LNCaP clone FGC (cell line): ENCODE data around the gene FAM177A1.
"Not testable (repeated sequence)": the region's sequence is repeated elsewhere in the genome, so short reads cannot be mapped to it uniquely, and the experiment has no call there.

Experiments
- DNase-seq: peaks from one replicate; pipeline ENCODE4 v3.0.0-alpha.2; 2011; ENCODE audit warnings: low read depth
- H3K4me3 ChIP-seq: 2 replicates; pipeline ENCODE4 v1.5.1; 2011; ENCODE audit warnings: mild to moderate bottlenecking, low read depth, low read length, control low read depth
- CTCF ChIP-seq: IDR thresholded peaks from 2 replicates; pipeline ENCODE4 v1.5.1; 2012; ENCODE audit warnings: mild to moderate bottlenecking; ENCODE audit not compliant: control insufficient read depth, insufficient read depth; ENCODE audit errors: extremely low read depth

FAM177A1 gene

GRCh38 chr14:35028435-35028834 lies 17.6 kb upstream of the FAM177A1 start:
- H3K4me3 ChIP-seq, result no peak overlapping the region
- no peak for TF ChIP-seq CTCF
- DNase-seq, result no peak

GRCh38 chr14:35032562-35032961 lies 13.5 kb upstream of the FAM177A1 start:
- H3K4me3 ChIP-seq, result no peak overlapping the region
- no peak for TF ChIP-seq CTCF
- DNase-seq, result no peak

GRCh38 chr14:35034440-35034833 lies 11.6 kb upstream of the FAM177A1 start:
- DNase-seq, result no peak
- no peak overlapping the region for H3K4me3 ChIP-seq
- no peak for TF ChIP-seq CTCF

- not testable (repeated sequence) for DNase-seq
Measured at GRCh38 chr14:35034944-35035554, 11.0 kb upstream of the FAM177A1 start.

GRCh38 chr14:35038312-35038711 lies 7.8 kb upstream of the FAM177A1 start:
- not testable (repeated sequence) for H3K4me3 ChIP-seq, DNase-seq

More at GRCh38 chr14:35034944-35035554, 11.0 kb upstream of the FAM177A1 start:
- not testable (repeated sequence) for H3K4me3 ChIP-seq

DNA sequence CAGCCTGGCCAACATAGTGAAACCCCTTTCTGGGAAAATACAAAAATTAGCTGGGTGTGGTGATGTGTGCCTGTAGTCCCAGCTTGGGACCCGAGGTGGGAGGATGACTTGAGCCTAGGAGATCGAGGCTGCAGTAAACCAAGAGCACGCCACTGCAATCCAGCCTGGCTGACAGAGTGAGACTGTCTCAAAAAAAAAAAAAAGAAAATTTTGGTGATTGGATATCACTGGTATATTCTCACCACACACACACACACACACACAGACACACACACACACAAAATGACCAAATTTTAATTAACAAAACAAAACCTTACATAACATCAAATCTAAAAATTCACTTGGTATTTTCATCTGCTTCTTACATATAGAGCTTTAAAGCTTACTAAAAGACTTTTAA lies 3.4 kb upstream of the FAM177A1 start:
- no peak overlapping the region for H3K4me3 ChIP-seq
- no peak for TF ChIP-seq CTCF
- no peak for DNase-seq

- TF ChIP-seq CTCF, result no peak
- DNase-seq, result no peak
- no peak overlapping the region for H3K4me3 ChIP-seq
Measured at GRCh38 chr14:35043046-35043445, 3.0 kb upstream of the FAM177A1 start.

DNA sequence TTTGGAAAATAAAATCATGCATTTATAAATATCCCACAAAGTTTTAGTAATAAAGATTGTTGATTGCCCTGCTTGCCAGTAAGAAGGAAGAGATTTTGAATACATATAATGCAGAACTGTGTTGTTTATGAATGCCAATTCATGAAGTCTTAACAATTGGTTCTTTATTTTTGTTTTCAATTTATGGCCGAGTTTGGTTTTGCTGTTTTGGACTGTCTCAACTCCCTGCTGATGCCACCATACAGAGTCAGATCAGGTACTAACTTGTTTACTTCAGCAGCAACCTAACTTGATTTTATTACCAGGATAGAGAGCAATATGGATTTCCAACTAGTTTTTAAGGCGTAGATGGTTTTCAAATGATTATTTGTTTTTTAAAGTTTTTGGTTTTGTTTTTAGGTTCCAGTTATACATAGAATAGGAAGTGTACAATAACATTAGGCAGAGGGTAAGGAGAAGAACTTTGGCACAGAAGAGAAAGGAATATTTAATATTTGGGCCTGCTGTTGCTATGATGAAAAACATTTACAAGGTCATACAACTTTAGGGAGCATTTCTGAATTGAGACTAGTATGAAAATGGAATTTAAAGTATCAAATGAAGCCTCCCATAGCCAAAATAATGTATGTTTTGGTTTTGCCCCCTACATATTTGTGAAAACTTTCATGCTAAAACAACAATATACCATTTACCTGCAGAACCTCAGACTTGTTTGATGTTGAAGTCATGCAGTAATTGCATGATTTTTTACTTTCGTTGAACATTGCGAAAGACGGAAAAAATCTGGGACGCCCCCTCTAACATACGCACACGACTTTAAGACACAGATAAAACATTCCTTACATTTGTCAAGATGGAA lies 904 bp upstream of the FAM177A1 start:
- H3K4me3 ChIP-seq, result peak overlapping the region; percentile 83
- no peak for DNase-seq
- TF ChIP-seq CTCF, result no peak
